Spleen (tissue), 7 donors: ENCODE results near the gene TGM4.

ENCODE experiments used
- POLR2A ChIP-seq, 3 donors: fragments of 450-650 bp; IDR thresholded peaks; one replicate each; pipeline ENCODE4 v1.5.1; 2017; ENCODE audit warnings: antibody characterized with exemption in 3 of 3, mild to moderate bottlenecking in 1 of 3
- POLR2AphosphoS5 ChIP-seq, 3 donors: sonication (generic); formaldehyde crosslinking; IDR thresholded peaks; one replicate each; pipeline ENCODE4 v1.5.1; 2017; ENCODE audit warnings: antibody characterized with exemption in 3 of 3
- TF ChIP-seq, protein P1 (sequence below), 11 experiments: fragments of 200-600 bp in 7 of 11; fragments of 450-650 bp in 4 of 11; sonication (generic) in 4 of 11; IDR thresholded peaks in 8 of 11; conservative IDR thresholded peaks in 3 of 11; 1 replicate in 7 of 11; 2 replicates in 4 of 11; pipeline versions ENCODE4 v1.4.0 to v1.8.0; 2016 to 2021; ENCODE audit warnings: antibody characterized with exemption in 11 of 11, inconsistent platforms in 4 of 11, mild to moderate bottlenecking in 1 of 11
- donor health status: DM: no; HTN: no; CAD: no; lungs with moderate emphysema.
- donor health status: DM: no; HTN: no; CAD: no.
- donor health status: DM: no; HTN: no; CAD: no.

DNA sequence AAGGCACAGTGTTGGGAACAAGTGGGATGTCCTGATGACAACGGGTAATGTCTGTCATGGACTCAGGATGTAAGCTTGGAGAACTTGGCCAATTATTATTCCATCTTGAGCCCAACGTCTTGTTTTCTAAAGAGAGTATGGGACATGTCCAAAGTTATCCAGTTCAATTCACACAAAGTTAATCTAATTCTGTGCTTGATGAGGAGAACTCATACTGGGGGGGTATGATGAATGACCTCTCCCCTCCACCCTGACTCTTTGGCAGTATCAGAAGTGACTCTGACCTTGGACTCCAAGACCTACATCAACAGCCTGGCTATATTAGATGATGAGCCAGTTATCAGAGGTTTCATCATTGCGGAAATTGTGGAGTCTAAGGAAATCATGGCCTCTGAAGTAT is 36.3 kb downstream of the TGM4 start:
- TF ChIP-seq, protein P1, sequence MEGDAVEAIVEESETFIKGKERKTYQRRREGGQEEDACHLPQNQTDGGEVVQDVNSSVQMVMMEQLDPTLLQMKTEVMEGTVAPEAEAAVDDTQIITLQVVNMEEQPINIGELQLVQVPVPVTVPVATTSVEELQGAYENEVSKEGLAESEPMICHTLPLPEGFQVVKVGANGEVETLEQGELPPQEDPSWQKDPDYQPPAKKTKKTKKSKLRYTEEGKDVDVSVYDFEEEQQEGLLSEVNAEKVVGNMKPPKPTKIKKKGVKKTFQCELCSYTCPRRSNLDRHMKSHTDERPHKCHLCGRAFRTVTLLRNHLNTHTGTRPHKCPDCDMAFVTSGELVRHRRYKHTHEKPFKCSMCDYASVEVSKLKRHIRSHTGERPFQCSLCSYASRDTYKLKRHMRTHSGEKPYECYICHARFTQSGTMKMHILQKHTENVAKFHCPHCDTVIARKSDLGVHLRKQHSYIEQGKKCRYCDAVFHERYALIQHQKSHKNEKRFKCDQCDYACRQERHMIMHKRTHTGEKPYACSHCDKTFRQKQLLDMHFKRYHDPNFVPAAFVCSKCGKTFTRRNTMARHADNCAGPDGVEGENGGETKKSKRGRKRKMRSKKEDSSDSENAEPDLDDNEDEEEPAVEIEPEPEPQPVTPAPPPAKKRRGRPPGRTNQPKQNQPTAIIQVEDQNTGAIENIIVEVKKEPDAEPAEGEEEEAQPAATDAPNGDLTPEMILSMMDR (IDR thresholded peaks at IDR 0.05 in 8 of 11, conservative IDR thresholded peaks at IDR 0.05 in 3 of 11): no peak
- TF ChIP-seq POLR2AphosphoS5 (IDR thresholded peaks at IDR 0.05) (no peak), POLR2A (IDR thresholded peaks at IDR 0.05) (no peak)
